AG04450 (cell line): Measurements from ENCODE around the gene IL1RAPL1. TPM values are rescaled to one million over a fixed set of nuclear protein-coding genes. Genes with fewer than 3 reads are reported as not detected.

Source experiments
- CTCF ChIA-PET: fragments of 300-600, 350-600 bp; formaldehyde crosslinking; extraction: SDS; loops from one replicate; lab custom pipeline; 2022; ENCODE audit warnings: antibody characterized with exemption, inconsistent platforms; lab: Charles Lee
- POLR2A ChIA-PET: fragments of 350-600 bp; formaldehyde crosslinking; extraction: SDS; loops from one replicate; lab custom pipeline; 2021; ENCODE audit warnings: antibody characterized with exemption, inconsistent platforms; lab: Yijun Ruan, JAX
- DNase-seq: peaks from one replicate; pipeline ENCODE4 v3.0.0-alpha.2; 2011; ENCODE audit warnings: low read depth, low spot score
- H3K27ac ChIP-seq: one replicate; pipeline ENCODE4 v1.5.1; 2012; ENCODE audit warnings: low read depth, low read length, control low read depth
- H3K27me3 ChIP-seq: one replicate; pipeline ENCODE4 v1.6.0; 2012; ENCODE audit warnings: low read length; ENCODE audit not compliant: control insufficient read depth, insufficient read depth
- H3K4me3 ChIP-seq: 2 replicates; pipeline ENCODE4 v1.5.1; 2011; ENCODE audit warnings: mild to moderate bottlenecking, low read depth, low read length, control low read depth
- H3K9me3 ChIP-seq: 2 replicates; pipeline ENCODE4 v1.5.1; 2012; ENCODE audit warnings: low read length; ENCODE audit not compliant: control insufficient read depth, insufficient read depth
- CTCF ChIP-seq: IDR thresholded peaks from 2 replicates; pipeline ENCODE4 v1.5.1; 2011; ENCODE audit warnings: low read depth, low read length, control low read depth, inconsistent platforms
- polyA plus RNA-seq: library from polyadenylated mRNA; depleted of rRNA; stranded (reverse); fragments of >200 nt; gene quantifications from 2 replicates; pipeline ENCODE4 v1.2.3, GENCODE V29; 2011

The IL1RAPL1 gene
- polyA plus RNA-seq, 1 experiment, result 0.93 TPM

- TF ChIP-seq CTCF, result peak; percentile 9; the same call in 1 of the 2 replicates
- CTCF ChIA-PET, result interaction anchor here (0.7 kb wide), 1 partner anchor 1027 kb away, joined by 4 read pairs; no protein-coding TSS in a partner anchor
These were observed 1030.5 kb downstream of the IL1RAPL1 start for GRCh38 chrX:29617725-29618124.

GRCh38 chrX:29627833-29628232, 1040.6 kb downstream of the IL1RAPL1 start:
- DNase-seq, result no peak
- no peak for TF ChIP-seq CTCF
- H3K27ac ChIP-seq, result no peak overlapping the region
- POLR2A ChIA-PET, result no interaction called here
- no peaks in the 10 kb centered on the region for H3K27me3 ChIP-seq
- no peaks in the 10 kb centered on the region for H3K9me3 ChIP-seq
- CTCF ChIA-PET, result no interaction called here
- H3K4me3 ChIP-seq, result no peak overlapping the region

More at GRCh38 chrX:29617725-29618124, 1030.5 kb downstream of the IL1RAPL1 start:
- Histone ChIP-seq H3K27me3 (no peaks in the 10 kb centered on the region), H3K4me3 (no peak overlapping the region), H3K9me3 (no peaks in the 10 kb centered on the region), H3K27ac (no peak overlapping the region)
- POLR2A ChIA-PET, result no interaction called here
- no peak for DNase-seq

- Histone ChIP-seq H3K27ac (no peak overlapping the region), H3K27me3 (no peaks in the 10 kb centered on the region), H3K4me3 (no peak overlapping the region), H3K9me3 (no peaks in the 10 kb centered on the region)
- DNase-seq, result no peak
- no peak for TF ChIP-seq CTCF
- CTCF ChIA-PET, result interaction anchor here (1.1 kb wide), 1 partner anchor 145 kb away, joined by 3 read pairs; no protein-coding TSS in a partner anchor
- POLR2A ChIA-PET, result no interaction called here
These were observed 1047.3 kb downstream of the IL1RAPL1 start for GRCh38 chrX:29634516-29634915.

- H3K27ac ChIP-seq, result no peak overlapping the region
- no peak for TF ChIP-seq CTCF
- ChIA-PET CTCF (no interaction called here), POLR2A (no interaction called here)
- no peak for DNase-seq
- no peaks in the 10 kb centered on the region for H3K27me3 ChIP-seq
- no peak overlapping the region for H3K4me3 ChIP-seq
- no peaks in the 10 kb centered on the region for H3K9me3 ChIP-seq
These were observed 1049.1 kb downstream of the IL1RAPL1 start for GRCh38 chrX:29636331-29636730.

GRCh38 chrX:29640106-29640505, 1052.9 kb downstream of the IL1RAPL1 start:
- ChIA-PET POLR2A (no interaction called here), CTCF (no interaction called here)
- no peaks in the 10 kb centered on the region for H3K9me3 ChIP-seq
- H3K27me3 ChIP-seq, result no peaks in the 10 kb centered on the region
- no peak overlapping the region for H3K4me3 ChIP-seq
- DNase-seq, result no peak
- H3K27ac ChIP-seq, result no peak overlapping the region
- no peak for TF ChIP-seq CTCF
